ENCODE measurements around the gene RRAGD. TPM values are rescaled to one million over a fixed set of nuclear protein-coding genes. Genes with fewer than 3 reads are reported as not detected.

The RRAGD gene
- total and polyA plus RNA-seq, 2 experiments from 2014 or later: 7.0 to 20.1 TPM

DNA sequence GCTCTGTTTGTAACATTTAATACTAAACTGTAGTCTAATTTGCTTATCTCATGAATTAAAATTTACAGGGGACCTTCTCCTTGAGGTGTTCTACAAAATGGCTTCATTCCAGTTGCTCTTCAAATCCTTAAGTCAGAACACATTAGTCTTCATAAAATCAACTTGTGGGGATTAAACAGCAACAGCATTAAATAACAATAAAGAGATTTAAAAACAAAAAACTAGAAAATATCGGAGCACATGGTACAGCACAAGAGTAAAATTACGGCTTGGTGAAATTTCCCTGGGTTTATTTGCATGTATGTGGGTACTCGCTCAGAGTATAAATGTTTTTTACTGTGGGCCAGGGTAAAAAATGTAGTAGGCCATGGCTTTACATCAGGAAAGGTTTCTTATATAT lies 12.0 kb downstream of the RRAGD start:
- Histone ChIP-seq H3K9me2 (ENCODE audit: insufficient read depth) (no peaks in the 10 kb centered on the region), H3F3A (replicated peaks; ENCODE audit: low read depth) (no peaks in the 10 kb centered on the region), H3K27ac (ENCODE audit: low read depth) (no peak overlapping the region), H3K79me2 (replicated peaks; ENCODE audit: insufficient read depth) (peaks cover 26% of the 10 kb centered on the region), H3K4me1 (ENCODE audit: insufficient read depth) (peaks cover under 1% of the 10 kb centered on the region; the same call in 1 of the 2 replicates), H4K20me1 (replicated peaks; ENCODE audit: insufficient read depth) (no peaks in the 10 kb centered on the region; the same call in 1 of the 2 replicates), H3K27me3 (ENCODE audit: insufficient read depth) (no peaks in the 10 kb centered on the region), H2AFZ (no peak overlapping the region), H3K4me3 (no peak overlapping the region), H3K4me2 (no peak overlapping the region), H3K36me3 (ENCODE audit: insufficient read depth) (no peaks in the 10 kb centered on the region)
- Mint-ChIP-seq H3K27ac (no peak overlapping the region), H3K27me3 (ENCODE audit: insufficient read depth, low read depth, poor library complexity) (peaks cover 4% of the 10 kb centered on the region), H3K4me3 (no peak overlapping the region), H3K9me3 (no peaks in the 10 kb centered on the region), H3K4me1 (peaks cover 9% of the 10 kb centered on the region), H3K36me3 (ENCODE audit: low read depth) (0 out of 3 replicates have a peak, but pooled peaks cover 4% of the 10 kb centered on the region)
- ATAC-seq: no peak
- TF ChIP-seq ZNF331 (CRISPR knock-in tag; IDR thresholded peaks at IDR 0.05; ENCODE audit: low read depth) (no peak), POLR2AphosphoS5 (IDR thresholded peaks at IDR 0.05; ENCODE audit: low read depth) (no peak), JUNB (IDR thresholded peaks at IDR 0.05; ENCODE audit: unreplicated experiment) (no peak), ZNF114 (CRISPR knock-in tag; IDR thresholded peaks at IDR 0.05) (no peak), STAT1 (IDR thresholded peaks at IDR 0.05; ENCODE audit: unreplicated experiment) (no peak), EZH2phosphoT487 (IDR thresholded peaks at IDR 0.05; ENCODE audit: unreplicated experiment) (no peak), EZH2 (IDR thresholded peaks at IDR 0.05; ENCODE audit: low read depth, unreplicated experiment) (no peak), NANOG (IDR thresholded peaks at IDR 0.05; ENCODE audit: borderline replicate concordance) (no peak), CREB1 (CRISPR knock-in tag; IDR thresholded peaks at IDR 0.05; ENCODE audit: low read depth) (no peak)
- TF ChIP-seq, protein P1, sequence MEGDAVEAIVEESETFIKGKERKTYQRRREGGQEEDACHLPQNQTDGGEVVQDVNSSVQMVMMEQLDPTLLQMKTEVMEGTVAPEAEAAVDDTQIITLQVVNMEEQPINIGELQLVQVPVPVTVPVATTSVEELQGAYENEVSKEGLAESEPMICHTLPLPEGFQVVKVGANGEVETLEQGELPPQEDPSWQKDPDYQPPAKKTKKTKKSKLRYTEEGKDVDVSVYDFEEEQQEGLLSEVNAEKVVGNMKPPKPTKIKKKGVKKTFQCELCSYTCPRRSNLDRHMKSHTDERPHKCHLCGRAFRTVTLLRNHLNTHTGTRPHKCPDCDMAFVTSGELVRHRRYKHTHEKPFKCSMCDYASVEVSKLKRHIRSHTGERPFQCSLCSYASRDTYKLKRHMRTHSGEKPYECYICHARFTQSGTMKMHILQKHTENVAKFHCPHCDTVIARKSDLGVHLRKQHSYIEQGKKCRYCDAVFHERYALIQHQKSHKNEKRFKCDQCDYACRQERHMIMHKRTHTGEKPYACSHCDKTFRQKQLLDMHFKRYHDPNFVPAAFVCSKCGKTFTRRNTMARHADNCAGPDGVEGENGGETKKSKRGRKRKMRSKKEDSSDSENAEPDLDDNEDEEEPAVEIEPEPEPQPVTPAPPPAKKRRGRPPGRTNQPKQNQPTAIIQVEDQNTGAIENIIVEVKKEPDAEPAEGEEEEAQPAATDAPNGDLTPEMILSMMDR (conservative IDR thresholded peaks at IDR 0.05; ENCODE audit: low read depth in 2 of 2): no peak
- TF ChIP-seq, protein P2, sequence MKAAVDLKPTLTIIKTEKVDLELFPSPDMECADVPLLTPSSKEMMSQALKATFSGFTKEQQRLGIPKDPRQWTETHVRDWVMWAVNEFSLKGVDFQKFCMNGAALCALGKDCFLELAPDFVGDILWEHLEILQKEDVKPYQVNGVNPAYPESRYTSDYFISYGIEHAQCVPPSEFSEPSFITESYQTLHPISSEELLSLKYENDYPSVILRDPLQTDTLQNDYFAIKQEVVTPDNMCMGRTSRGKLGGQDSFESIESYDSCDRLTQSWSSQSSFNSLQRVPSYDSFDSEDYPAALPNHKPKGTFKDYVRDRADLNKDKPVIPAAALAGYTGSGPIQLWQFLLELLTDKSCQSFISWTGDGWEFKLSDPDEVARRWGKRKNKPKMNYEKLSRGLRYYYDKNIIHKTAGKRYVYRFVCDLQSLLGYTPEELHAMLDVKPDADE (IDR thresholded peaks at IDR 0.05): no peak
- TF ChIP-seq, protein P3, sequence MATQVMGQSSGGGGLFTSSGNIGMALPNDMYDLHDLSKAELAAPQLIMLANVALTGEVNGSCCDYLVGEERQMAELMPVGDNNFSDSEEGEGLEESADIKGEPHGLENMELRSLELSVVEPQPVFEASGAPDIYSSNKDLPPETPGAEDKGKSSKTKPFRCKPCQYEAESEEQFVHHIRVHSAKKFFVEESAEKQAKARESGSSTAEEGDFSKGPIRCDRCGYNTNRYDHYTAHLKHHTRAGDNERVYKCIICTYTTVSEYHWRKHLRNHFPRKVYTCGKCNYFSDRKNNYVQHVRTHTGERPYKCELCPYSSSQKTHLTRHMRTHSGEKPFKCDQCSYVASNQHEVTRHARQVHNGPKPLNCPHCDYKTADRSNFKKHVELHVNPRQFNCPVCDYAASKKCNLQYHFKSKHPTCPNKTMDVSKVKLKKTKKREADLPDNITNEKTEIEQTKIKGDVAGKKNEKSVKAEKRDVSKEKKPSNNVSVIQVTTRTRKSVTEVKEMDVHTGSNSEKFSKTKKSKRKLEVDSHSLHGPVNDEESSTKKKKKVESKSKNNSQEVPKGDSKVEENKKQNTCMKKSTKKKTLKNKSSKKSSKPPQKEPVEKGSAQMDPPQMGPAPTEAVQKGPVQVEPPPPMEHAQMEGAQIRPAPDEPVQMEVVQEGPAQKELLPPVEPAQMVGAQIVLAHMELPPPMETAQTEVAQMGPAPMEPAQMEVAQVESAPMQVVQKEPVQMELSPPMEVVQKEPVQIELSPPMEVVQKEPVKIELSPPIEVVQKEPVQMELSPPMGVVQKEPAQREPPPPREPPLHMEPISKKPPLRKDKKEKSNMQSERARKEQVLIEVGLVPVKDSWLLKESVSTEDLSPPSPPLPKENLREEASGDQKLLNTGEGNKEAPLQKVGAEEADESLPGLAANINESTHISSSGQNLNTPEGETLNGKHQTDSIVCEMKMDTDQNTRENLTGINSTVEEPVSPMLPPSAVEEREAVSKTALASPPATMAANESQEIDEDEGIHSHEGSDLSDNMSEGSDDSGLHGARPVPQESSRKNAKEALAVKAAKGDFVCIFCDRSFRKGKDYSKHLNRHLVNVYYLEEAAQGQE (IDR thresholded peaks at IDR 0.05; ENCODE audit: unreplicated experiment): no peak
- TF ChIP-seq, protein P4, sequence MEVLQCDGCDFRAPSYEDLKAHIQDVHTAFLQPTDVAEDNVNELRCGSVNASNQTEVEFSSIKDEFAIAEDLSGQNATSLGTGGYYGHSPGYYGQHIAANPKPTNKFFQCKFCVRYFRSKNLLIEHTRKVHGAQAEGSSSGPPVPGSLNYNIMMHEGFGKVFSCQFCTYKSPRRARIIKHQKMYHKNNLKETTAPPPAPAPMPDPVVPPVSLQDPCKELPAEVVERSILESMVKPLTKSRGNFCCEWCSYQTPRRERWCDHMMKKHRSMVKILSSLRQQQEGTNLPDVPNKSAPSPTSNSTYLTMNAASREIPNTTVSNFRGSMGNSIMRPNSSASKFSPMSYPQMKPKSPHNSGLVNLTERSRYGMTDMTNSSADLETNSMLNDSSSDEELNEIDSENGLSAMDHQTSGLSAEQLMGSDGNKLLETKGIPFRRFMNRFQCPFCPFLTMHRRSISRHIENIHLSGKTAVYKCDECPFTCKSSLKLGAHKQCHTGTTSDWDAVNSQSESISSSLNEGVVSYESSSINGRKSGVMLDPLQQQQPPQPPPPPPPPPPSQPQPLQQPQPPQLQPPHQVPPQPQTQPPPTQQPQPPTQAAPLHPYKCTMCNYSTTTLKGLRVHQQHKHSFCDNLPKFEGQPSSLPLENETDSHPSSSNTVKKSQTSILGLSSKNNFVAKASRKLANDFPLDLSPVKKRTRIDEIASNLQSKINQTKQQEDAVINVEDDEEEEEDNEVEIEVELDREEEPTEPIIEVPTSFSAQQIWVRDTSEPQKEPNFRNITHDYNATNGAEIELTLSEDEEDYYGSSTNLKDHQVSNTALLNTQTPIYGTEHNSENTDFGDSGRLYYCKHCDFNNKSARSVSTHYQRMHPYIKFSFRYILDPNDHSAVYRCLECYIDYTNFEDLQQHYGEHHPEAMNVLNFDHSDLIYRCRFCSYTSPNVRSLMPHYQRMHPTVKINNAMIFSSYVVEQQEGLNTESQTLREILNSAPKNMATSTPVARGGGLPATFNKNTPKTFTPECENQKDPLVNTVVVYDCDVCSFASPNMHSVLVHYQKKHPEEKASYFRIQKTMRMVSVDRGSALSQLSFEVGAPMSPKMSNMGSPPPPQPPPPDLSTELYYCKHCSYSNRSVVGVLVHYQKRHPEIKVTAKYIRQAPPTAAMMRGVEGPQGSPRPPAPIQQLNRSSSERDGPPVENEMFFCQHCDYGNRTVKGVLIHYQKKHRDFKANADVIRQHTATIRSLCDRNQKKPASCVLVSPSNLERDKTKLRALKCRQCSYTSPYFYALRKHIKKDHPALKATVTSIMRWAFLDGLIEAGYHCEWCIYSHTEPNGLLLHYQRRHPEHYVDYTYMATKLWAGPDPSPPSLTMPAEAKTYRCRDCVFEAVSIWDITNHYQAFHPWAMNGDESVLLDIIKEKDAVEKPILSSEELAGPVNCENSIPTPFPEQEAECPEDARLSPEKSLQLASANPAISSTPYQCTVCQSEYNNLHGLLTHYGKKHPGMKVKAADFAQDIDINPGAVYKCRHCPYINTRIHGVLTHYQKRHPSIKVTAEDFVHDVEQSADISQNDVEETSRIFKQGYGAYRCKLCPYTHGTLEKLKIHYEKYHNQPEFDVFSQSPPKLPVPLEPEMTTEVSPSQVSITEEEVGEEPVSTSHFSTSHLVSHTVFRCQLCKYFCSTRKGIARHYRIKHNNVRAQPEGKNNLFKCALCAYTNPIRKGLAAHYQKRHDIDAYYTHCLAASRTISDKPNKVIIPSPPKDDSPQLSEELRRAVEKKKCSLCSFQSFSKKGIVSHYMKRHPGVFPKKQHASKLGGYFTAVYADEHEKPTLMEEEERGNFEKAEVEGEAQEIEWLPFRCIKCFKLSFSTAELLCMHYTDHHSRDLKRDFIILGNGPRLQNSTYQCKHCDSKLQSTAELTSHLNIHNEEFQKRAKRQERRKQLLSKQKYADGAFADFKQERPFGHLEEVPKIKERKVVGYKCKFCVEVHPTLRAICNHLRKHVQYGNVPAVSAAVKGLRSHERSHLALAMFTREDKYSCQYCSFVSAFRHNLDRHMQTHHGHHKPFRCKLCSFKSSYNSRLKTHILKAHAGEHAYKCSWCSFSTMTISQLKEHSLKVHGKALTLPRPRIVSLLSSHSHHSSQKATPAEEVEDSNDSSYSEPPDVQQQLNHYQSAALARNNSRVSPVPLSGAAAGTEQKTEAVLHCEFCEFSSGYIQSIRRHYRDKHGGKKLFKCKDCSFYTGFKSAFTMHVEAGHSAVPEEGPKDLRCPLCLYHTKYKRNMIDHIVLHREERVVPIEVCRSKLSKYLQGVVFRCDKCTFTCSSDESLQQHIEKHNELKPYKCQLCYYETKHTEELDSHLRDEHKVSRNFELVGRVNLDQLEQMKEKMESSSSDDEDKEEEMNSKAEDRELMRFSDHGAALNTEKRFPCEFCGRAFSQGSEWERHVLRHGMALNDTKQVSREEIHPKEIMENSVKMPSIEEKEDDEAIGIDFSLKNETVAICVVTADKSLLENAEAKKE (CRISPR knock-in tag; IDR thresholded peaks at IDR 0.05): no peak
- no peak for DNase-seq (ENCODE audit: low spot score)
